Breast epithelium (tissue), 3 donors: ENCODE results near the gene DBF4.

Experiments
- CTCF ChIP-seq, 3 donors: fragments of 450-650 bp; IDR thresholded peaks; one replicate each; pipeline ENCODE4 v1.5.1; 2016 to 2017; ENCODE audit warnings: antibody characterized with exemption in 3 of 3, mild to moderate bottlenecking in 3 of 3, moderate library complexity in 3 of 3
- POLR2A ChIP-seq: fragments of 450-650 bp; IDR thresholded peaks from one replicate; pipeline ENCODE4 v1.6.1; 2016; ENCODE audit warnings: antibody characterized with exemption, mild to moderate bottlenecking, moderate library complexity

- TF ChIP-seq CTCF (IDR thresholded peaks at IDR 0.05) = no peak
- TF ChIP-seq POLR2A = no peak
Observed at GRCh38 chr7:87874066-87874465, 2.2 kb upstream of the DBF4 start.
